Smooth muscle cell (in vitro differentiated cells): ENCODE measurements around the gene CNPY3. TPM values are rescaled to one million over a fixed set of nuclear protein-coding genes. Genes with fewer than 3 reads are reported as not detected.
A peak's percentile ranks its signal among the peaks of the same experiment; 100 is the strongest.
"Not testable (repeated sequence)": the region's sequence is repeated elsewhere in the genome, so short reads cannot be mapped to it uniquely, and the experiment has no call there.

Source experiments
- DNase-seq: peaks from one replicate; lab custom pipeline; 2025; ENCODE audit not compliant: unreplicated experiment; lab: John Stamatoyannopoulos, UW
- H2AFZ ChIP-seq: fragments of 200-600 bp; sonication (generic); 2 replicates; pipeline ENCODE4 v1.6.0; 2016; ENCODE audit warnings: antibody characterized with exemption, low read depth, mild to moderate bottlenecking
- H3F3A ChIP-seq: fragments of 200-600 bp; sonication (generic); 2 replicates; pipeline ENCODE4 v1.6.0; 2017; ENCODE audit warnings: antibody characterized with exemption, low read depth
- H3K27ac ChIP-seq: fragments of 200-600 bp; sonication (generic); 2 replicates; pipeline ENCODE4 v1.5.1; 2016; ENCODE audit warnings: low read depth, mild to moderate bottlenecking
- H3K27me3 ChIP-seq: fragments of 200-600 bp; sonication (generic); 2 replicates; pipeline ENCODE4 v1.6.1; 2016; ENCODE audit warnings: low read depth, mild to moderate bottlenecking
- H3K36me3 ChIP-seq: fragments of 200-600 bp; sonication (generic); 2 replicates; pipeline ENCODE4 v1.5.1; 2016; ENCODE audit warnings: low read depth
- H3K4me1 ChIP-seq: fragments of 200-600 bp; sonication (generic); 2 replicates; pipeline ENCODE4 v1.5.1; 2016; ENCODE audit warnings: low read depth
- H3K4me2 ChIP-seq: fragments of 200-600 bp; sonication (generic); 2 replicates; pipeline ENCODE4 v1.6.0; 2016; ENCODE audit warnings: mild to moderate bottlenecking
- H3K4me3 ChIP-seq: fragments of 200-600 bp; sonication (generic); 2 replicates; pipeline ENCODE4 v1.5.1; 2016; ENCODE audit warnings: mild to moderate bottlenecking
- H3K79me2 ChIP-seq: fragments of 200-600 bp; sonication (generic); 2 replicates; pipeline ENCODE4 v1.6.0; 2016; ENCODE audit warnings: low read depth, mild to moderate bottlenecking
- H3K9ac ChIP-seq: fragments of 200-600 bp; sonication (generic); 2 replicates; pipeline ENCODE4 v1.6.0; 2016; ENCODE audit warnings: low read depth
- H3K9me3 ChIP-seq: fragments of 200-600 bp; sonication (generic); replicated peaks from 2 replicates; pipeline ENCODE4 v1.5.1; 2016; ENCODE audit warnings: low read depth
- H4K20me1 ChIP-seq: fragments of 200-600 bp; sonication (generic); 2 replicates; pipeline ENCODE4 v1.6.0; 2016; ENCODE audit warnings: low read depth
- CTCF ChIP-seq: fragments of 200-600 bp; sonication (generic); IDR thresholded peaks from 2 replicates; pipeline ENCODE4 v1.5.1; 2017; ENCODE audit warnings: borderline replicate concordance, mild to moderate bottlenecking, antibody characterized with exemption; ENCODE audit not compliant: insufficient read depth, poor library complexity, severe bottlenecking
- WGBS: methylation state at CpG from one replicate; pipeline ENCODE4 v1.1.7; 2016; ENCODE audit warnings: low lambda C conversion rate; 5-methylcytosine and 5-hydroxymethylcytosine counted together
- polyA plus RNA-seq: library from polyadenylated mRNA; unstranded; fragments of >200 nt; fragmentation: Nextera tagmentation; extraction: Ambion mirVana; gene quantifications from 2 replicates; pipeline ENCODE4 v1.2.1, GENCODE V29; 2016
- total RNA-seq: library from RNA; depleted of rRNA; stranded (reverse); fragments of >200 nt; gene quantifications from 2 replicates; pipeline ENCODE4 v1.2.3, GENCODE V29; 2014

Gene CNPY3
- total RNA-seq, result 16.3 and 20.5 TPM in 2 replicates
- 42.6 and 51.4 TPM in 2 replicates for polyA plus RNA-seq

DNA sequence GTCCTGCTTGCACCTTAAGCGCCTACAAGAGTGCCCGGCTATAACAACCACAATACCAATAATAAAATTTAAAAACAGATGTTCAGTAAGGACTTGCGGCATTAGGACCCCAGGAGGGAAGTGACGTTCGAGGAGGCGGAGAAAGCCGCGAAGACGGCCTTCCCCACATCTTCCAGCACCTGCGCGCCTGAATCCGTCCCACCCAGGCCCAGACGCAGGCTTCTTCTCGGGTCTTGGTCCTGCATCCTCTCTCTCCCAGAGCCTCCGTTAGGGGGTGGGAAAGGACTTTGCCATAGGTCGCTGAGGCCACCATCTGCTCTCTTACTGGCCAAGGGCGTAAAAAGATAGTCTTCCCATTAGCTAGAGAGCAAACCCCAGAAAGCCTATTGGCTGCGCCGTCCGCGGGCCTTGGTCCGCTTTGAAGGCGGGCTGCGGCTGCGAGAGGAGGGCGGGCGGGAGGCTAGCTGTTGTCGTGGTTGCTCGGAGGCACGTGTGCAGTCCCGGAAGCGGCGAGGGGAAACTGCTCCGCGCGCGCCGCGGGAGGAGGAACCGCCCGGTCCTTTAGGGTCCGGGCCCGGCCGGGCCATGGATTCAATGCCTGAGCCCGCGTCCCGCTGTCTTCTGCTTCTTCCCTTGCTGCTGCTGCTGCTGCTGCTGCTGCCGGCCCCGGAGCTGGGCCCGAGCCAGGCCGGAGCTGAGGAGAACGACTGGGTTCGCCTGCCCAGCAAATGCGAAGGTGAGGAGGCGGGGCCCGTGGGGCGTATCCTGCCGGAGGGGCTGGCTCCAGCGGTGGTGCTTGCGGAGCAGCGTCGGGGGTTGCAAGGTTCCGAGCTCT lies at the start of gene CNPY3:
Gene CNPY3, plus strand, starts transcription at position 495 of the 835 bp plus-strand sequence. Its CDS starts 91 bp downstream, at position 586.
- peak within 1 kb of the TSS; percentile 76 for H2AFZ ChIP-seq
- H3K36me3 ChIP-seq, result no peaks in the 10 kb centered on the region
- H3K4me2 ChIP-seq, result peak within 1 kb of the TSS; percentile 90
- H3K4me3 ChIP-seq, result peak within 1 kb of the TSS; percentile 67
- peak; percentile 82 for DNase-seq
- TF ChIP-seq CTCF, result no peak
- peaks cover 31% of the 10 kb centered on the region for H3K79me2 ChIP-seq
- peak within 1 kb of the TSS; percentile 64 for H3K9ac ChIP-seq
- peaks cover 18% of the 10 kb centered on the region for H3F3A ChIP-seq
- peaks cover 17% of the 10 kb centered on the region for H3K4me1 ChIP-seq
- no peaks in the 10 kb centered on the region for H3K27me3 ChIP-seq
- peak within 1 kb of the TSS; percentile 85 for H3K27ac ChIP-seq
- no peaks in the 10 kb centered on the region for H3K9me3 ChIP-seq
- no peaks in the 10 kb centered on the region for H4K20me1 ChIP-seq
- WGBS, result under 1% methylated on average over 56 of the region's 63 CpGs

GRCh38 chr6:42880240-42880817 lies 49.0 kb upstream of the CNPY3 start:
- WGBS, result 24% methylated on average over 25 of the region's 25 CpGs
- Histone ChIP-seq H3K4me2 (peak overlapping the region; percentile 88), H3K79me2 (peaks cover 42% of the 10 kb centered on the region)

GRCh38 chr6:42880871-42881270 lies 48.4 kb upstream of the CNPY3 start:
- 90% methylated on average over 12 of the region's 12 CpGs for WGBS
- Histone ChIP-seq H3K27ac (peak overlapping the region; percentile 84), H3K9ac (peak overlapping the region; percentile 89), H3K36me3 (peaks cover 14% of the 10 kb centered on the region), H3K4me3 (peak overlapping the region; percentile 81), H3K4me2 (peak overlapping the region; percentile 88), H3F3A (peaks cover 14% of the 10 kb centered on the region), H3K79me2 (peaks cover 44% of the 10 kb centered on the region)
- not testable (repeated sequence) for H2AFZ ChIP-seq, H3K9me3 ChIP-seq, H3K4me1 ChIP-seq, H3K27me3 ChIP-seq, H4K20me1 ChIP-seq, DNase-seq

More at GRCh38 chr6:42880240-42880817, 49.0 kb upstream of the CNPY3 start:
- Histone ChIP-seq H3K4me3 (peak overlapping the region; percentile 81), H3K27ac (peak overlapping the region; percentile 84), H3F3A (peaks cover 14% of the 10 kb centered on the region), H3K9ac (peak overlapping the region; percentile 89), H2AFZ (peak overlapping the region; percentile 98)
- not testable (repeated sequence) for H3K36me3 ChIP-seq, H3K4me1 ChIP-seq, DNase-seq, H3K27me3 ChIP-seq, H3K9me3 ChIP-seq, H4K20me1 ChIP-seq

DNA sequence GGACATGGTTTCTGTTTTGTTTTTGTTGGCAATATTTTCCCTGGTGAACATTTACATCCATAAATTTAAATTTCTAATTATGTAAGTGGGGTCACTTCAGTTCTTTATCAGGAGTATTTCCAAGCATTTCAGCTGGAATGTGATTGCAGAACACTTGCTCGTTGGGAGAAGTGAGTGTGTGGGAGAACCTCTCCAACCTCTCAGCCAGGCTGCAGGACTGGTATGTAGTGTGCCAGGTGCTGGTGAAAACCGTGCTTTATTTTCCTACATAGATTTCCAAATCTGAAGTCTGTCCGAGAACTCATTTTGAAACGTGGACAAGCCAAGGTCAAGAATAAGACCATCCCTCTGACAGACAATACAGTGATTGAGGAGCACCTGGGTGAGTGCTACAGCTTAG lies 43.6 kb upstream of the CNPY3 start:
- H3K27me3 ChIP-seq, result no peaks in the 10 kb centered on the region
- H4K20me1 ChIP-seq, result peaks cover 8% of the 10 kb centered on the region
- H3K4me1 ChIP-seq, result peaks cover 13% of the 10 kb centered on the region
- no peak for DNase-seq
- H2AFZ ChIP-seq, result no peak overlapping the region
- no peak for TF ChIP-seq CTCF
- WGBS, result 97% methylated on average over 4 of the region's 4 CpGs
- H3F3A ChIP-seq, result peaks cover 19% of the 10 kb centered on the region
- H3K36me3 ChIP-seq, result peaks cover 16% of the 10 kb centered on the region
- H3K79me2 ChIP-seq, result peaks cover 36% of the 10 kb centered on the region
- H3K27ac ChIP-seq, result no peak overlapping the region
- no peak overlapping the region for H3K4me3 ChIP-seq
- H3K9me3 ChIP-seq, result no peaks in the 10 kb centered on the region
- no peak overlapping the region for H3K4me2 ChIP-seq
- no peak overlapping the region for H3K9ac ChIP-seq

GRCh38 chr6:42888201-42888600 lies 41.1 kb upstream of the CNPY3 start:
- peaks cover 11% of the 10 kb centered on the region for H3K79me2 ChIP-seq
- H2AFZ ChIP-seq, H3K27ac ChIP-seq, H3K4me2 ChIP-seq, DNase-seq, H4K20me1 ChIP-seq, H3K4me3 ChIP-seq, H3K9me3 ChIP-seq, H3K4me1 ChIP-seq, H3K9ac ChIP-seq, H3K27me3 ChIP-seq: not testable (repeated sequence)
- 97% methylated on average over 4 of the region's 4 CpGs for WGBS
- H3K36me3 ChIP-seq, result peaks cover 16% of the 10 kb centered on the region
- H3F3A ChIP-seq, result peaks cover 23% of the 10 kb centered on the region
